Keratinocyte (primary cell): ENCODE results near the gene NLGN3. TPM values are rescaled to one million over a fixed set of nuclear protein-coding genes. Genes with fewer than 3 reads are reported as not detected.

Experiments used
- DNase-seq: peaks from one replicate; pipeline ENCODE4 v3.0.0-alpha.2; 2011; ENCODE audit warnings: low read depth, missing footprints, low spot score
- FAIRE-seq: peaks from 2 replicates; lab custom pipeline; 2011; peaks lifted over from hg19 to GRCh38; lab: Jason Lieb, UNC
- H2AFZ ChIP-seq: 2 replicates; pipeline ENCODE4 v1.6.0; 2012; ENCODE audit warnings: low read length, control low read depth, inconsistent platforms; ENCODE audit not compliant: control insufficient read depth
- H3K27ac ChIP-seq: 2 replicates; pipeline ENCODE4 v1.5.1; 2011; ENCODE audit warnings: low read length; ENCODE audit not compliant: control insufficient read depth, insufficient read depth
- H3K27me3 ChIP-seq: 3 replicates; pipeline ENCODE4 v1.6.0; 2011; ENCODE audit warnings: low read length; ENCODE audit not compliant: control insufficient read depth, insufficient read depth; ENCODE audit errors: extremely low read depth
- H3K36me3 ChIP-seq, 2 experiments: 2 replicates in 1 of 2; 3 replicates in 1 of 2; pipeline ENCODE4 v1.5.1; 2011; ENCODE audit warnings: low read length in 2 of 2, mild to moderate bottlenecking in 1 of 2; ENCODE audit not compliant: control insufficient read depth in 2 of 2, insufficient read depth in 2 of 2; ENCODE audit errors: extremely low read depth in 1 of 2
- H3K4me1 ChIP-seq: 3 replicates; pipeline ENCODE4 v1.5.1; 2011; ENCODE audit warnings: low read length; ENCODE audit not compliant: control insufficient read depth, insufficient read depth; ENCODE audit errors: extremely low read depth
- H3K4me2 ChIP-seq: 3 replicates; pipeline ENCODE4 v1.6.0; 2011; ENCODE audit warnings: low read depth, low read length; ENCODE audit not compliant: control insufficient read depth, insufficient read depth; ENCODE audit errors: extremely low read depth
- H3K4me3 ChIP-seq, 3 experiments: fragments of 200-600 bp in 1 of 3; sonication (generic) in 1 of 3; 2 replicates in 2 of 3; 3 replicates in 1 of 3; pipeline ENCODE4 v1.5.1; 2011 to 2016; ENCODE audit warnings: low read length in 3 of 3, mild to moderate bottlenecking in 3 of 3, control low read depth in 2 of 3, inconsistent platforms in 1 of 3, low read depth in 1 of 3, mixed read lengths in 1 of 3, mixed run types in 1 of 3, moderate library complexity in 1 of 3; ENCODE audit not compliant: control insufficient read depth in 2 of 3, insufficient read depth in 2 of 3; ENCODE audit errors: extremely low read depth in 1 of 3
- H3K79me2 ChIP-seq: 2 replicates; pipeline ENCODE4 v1.6.0; 2012; ENCODE audit warnings: low read length; ENCODE audit not compliant: control insufficient read depth, insufficient read depth
- H3K9ac ChIP-seq: 3 replicates; pipeline ENCODE4 v1.6.0; 2011; ENCODE audit warnings: low read length; ENCODE audit not compliant: control insufficient read depth, insufficient read depth; ENCODE audit errors: extremely low read depth
- H3K9me1 ChIP-seq: 3 replicates; pipeline ENCODE4 v1.6.0; 2011; ENCODE audit warnings: low read length; ENCODE audit not compliant: control insufficient read depth, insufficient read depth; ENCODE audit errors: extremely low read depth
- H3K9me3 ChIP-seq: 2 replicates; pipeline ENCODE4 v1.5.1; 2012; ENCODE audit warnings: low read depth, low read length; ENCODE audit not compliant: control insufficient read depth
- H4K20me1 ChIP-seq: 3 replicates; pipeline ENCODE4 v1.6.0; 2011; ENCODE audit warnings: low read length; ENCODE audit not compliant: control insufficient read depth, insufficient read depth; ENCODE audit errors: extremely low read depth
- CTCF ChIP-seq, 3 experiments: IDR thresholded peaks in 1 of 3; conservative IDR thresholded peaks in 1 of 3; optimal IDR thresholded peaks in 1 of 3; 2 replicates in 2 of 3; 3 replicates in 1 of 3; pipeline versions ENCODE3 to v1.5.1; 2011; ENCODE audit warnings: low read length in 3 of 3, mild to moderate bottlenecking in 3 of 3, moderate library complexity in 2 of 3, control low read depth in 1 of 3, inconsistent platforms in 1 of 3; ENCODE audit not compliant: insufficient read depth in 2 of 3; ENCODE audit errors: extremely low read depth in 1 of 3
- EZH2 ChIP-seq: IDR thresholded peaks from one replicate; pipeline ENCODE4 v1.6.1; 2012; ENCODE audit warnings: inconsistent platforms, mild to moderate bottlenecking, low read length, moderate library complexity
- dilution Hi-C: fragments of 300-500 bp; cut with MboI; formaldehyde crosslinking; loops from one replicate; pipeline ENCODE4 v1.7.0; 2020; ENCODE audit warnings: low sequenced_read_pairs; ENCODE audit not compliant: extremely low pct_ligation_motif_present
- polyA plus RNA-seq, 5 experiments: library from polyadenylated mRNA; depleted of rRNA in 3 of 5; stranded (reverse) in 3 of 5; stranded (forward) in 1 of 5; unstranded in 1 of 5; fragments of >200 nt; gene quantifications; 1 replicate in 1 of 5; 2 replicates in 3 of 5; 3 replicates in 1 of 5; pipeline versions ENCODE4 v1.2.1 to v1.2.3, GENCODE V29; 2011 to 2012; ENCODE audit warnings: missing spikeins in 2 of 5, low read depth in 1 of 5, low replicate concordance in 1 of 5

The NLGN3 gene
- polyA plus RNA-seq, 1 donor (not counting 4 experiments of a cell fraction or from before 2014, with no cell fraction given), result 0.05 TPM

DNA sequence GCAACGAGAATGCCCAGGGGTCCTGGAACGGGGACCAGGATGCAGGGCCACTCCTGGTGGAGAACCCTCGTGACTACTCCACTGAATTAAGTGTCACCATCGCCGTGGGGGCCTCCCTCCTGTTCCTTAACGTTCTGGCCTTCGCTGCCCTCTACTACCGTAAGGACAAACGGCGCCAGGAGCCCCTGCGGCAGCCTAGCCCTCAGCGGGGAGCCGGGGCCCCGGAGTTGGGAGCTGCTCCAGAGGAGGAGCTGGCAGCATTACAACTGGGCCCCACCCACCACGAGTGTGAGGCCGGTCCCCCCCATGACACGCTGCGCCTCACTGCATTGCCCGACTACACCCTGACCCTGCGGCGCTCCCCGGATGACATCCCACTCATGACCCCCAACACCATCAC, 24.9 kb downstream of the NLGN3 start:
- no peak overlapping the region for H3K4me2 ChIP-seq
- no peaks in the 10 kb centered on the region for H3K9me3 ChIP-seq
- no peaks in the 10 kb centered on the region for H3K4me1 ChIP-seq
- TF ChIP-seq EZH2 (no peak), CTCF (optimal IDR thresholded peaks at IDR 0.05 in 1 of 3, IDR thresholded peaks at IDR 0.05 in 1 of 3, conservative IDR thresholded peaks at IDR 0.05 in 1 of 3; ENCODE audit: extremely low read depth in 1 of 3, insufficient read depth in 2 of 3, low read length in 3 of 3) (no peak)
- H3K27me3 ChIP-seq, result no peaks in the 10 kb centered on the region
- dilution Hi-C loops, result no loop called here
- no peak overlapping the region for H3K4me3 ChIP-seq
- H3K79me2 ChIP-seq, result no peaks in the 10 kb centered on the region
- H3K9ac ChIP-seq, result no peak overlapping the region
- H3K27ac ChIP-seq, result no peak overlapping the region
- no peaks in the 10 kb centered on the region for H3K9me1 ChIP-seq
- H4K20me1 ChIP-seq, result no peaks in the 10 kb centered on the region
- DNase-seq (no peak), FAIRE-seq (no peak)
- no peak overlapping the region for H2AFZ ChIP-seq
- no peaks in the 10 kb centered on the region for H3K36me3 ChIP-seq

- Histone ChIP-seq H3K9ac (no peak overlapping the region), H3K4me3 (no peak overlapping the region), H3K27ac (no peak overlapping the region), H3K9me1 (no peaks in the 10 kb centered on the region), H3K79me2 (no peaks in the 10 kb centered on the region), H3K9me3 (no peaks in the 10 kb centered on the region), H4K20me1 (no peaks in the 10 kb centered on the region), H2AFZ (no peak overlapping the region), H3K36me3 (no peaks in the 10 kb centered on the region), H3K4me1 (no peaks in the 10 kb centered on the region), H3K27me3 (no peaks in the 10 kb centered on the region), H3K4me2 (no peak overlapping the region)
- dilution Hi-C loops, result no loop called here
- no peak for TF ChIP-seq EZH2
- no peak for TF ChIP-seq CTCF (optimal IDR thresholded peaks at IDR 0.05 in 1 of 3, IDR thresholded peaks at IDR 0.05 in 1 of 3, conservative IDR thresholded peaks at IDR 0.05 in 1 of 3; ENCODE audit: extremely low read depth in 1 of 3, insufficient read depth in 2 of 3, low read length in 3 of 3)
- DNase-seq (no peak), FAIRE-seq (no peak)
These were observed 26.0 kb downstream of the NLGN3 start for GRCh38 chrX:71170660-71171059.
